Skeletal muscle tissue (tissue), 4 donors: Measurements from ENCODE around the gene EIF5. TPM values are rescaled to one million over a fixed set of nuclear protein-coding genes. Genes with fewer than 3 reads are reported as not detected.
A peak's percentile ranks its signal among the peaks of the same experiment; 100 is the strongest.

Experiments used
- H3K27ac ChIP-seq: one replicate; pipeline ENCODE4 v1.7.0; 2013; ENCODE audit warnings: mild to moderate bottlenecking, low read depth, low read length, inconsistent platforms
- H3K27me3 ChIP-seq, 3 donors: one replicate each; pipeline ENCODE4 v1.7.0; 2013; ENCODE audit warnings: low read length in 3 of 3; ENCODE audit not compliant: control insufficient read depth in 3 of 3, insufficient read depth in 3 of 3
- H3K36me3 ChIP-seq, 3 donors: one replicate each; pipeline ENCODE4 v1.7.0; 2013; ENCODE audit warnings: low read length in 3 of 3; ENCODE audit not compliant: control insufficient read depth in 3 of 3, insufficient read depth in 3 of 3
- H3K4me1 ChIP-seq, 3 donors: one replicate each; pipeline ENCODE4 v1.7.0; 2013; ENCODE audit warnings: low read length in 3 of 3, mild to moderate bottlenecking in 3 of 3; ENCODE audit not compliant: control insufficient read depth in 3 of 3, insufficient read depth in 3 of 3
- H3K4me3 ChIP-seq, 3 donors: one replicate each; pipeline ENCODE4 v1.7.0; 2013; ENCODE audit warnings: low read length in 3 of 3
- H3K9ac ChIP-seq, 3 donors: one replicate each; pipeline ENCODE4 v1.7.0; 2013; ENCODE audit warnings: low read length in 3 of 3, mild to moderate bottlenecking in 3 of 3, moderate library complexity in 2 of 3, low read depth in 1 of 3
- H3K9me3 ChIP-seq, 3 donors: one replicate each; pipeline ENCODE4 v1.7.0; 2013; ENCODE audit warnings: low read length in 3 of 3; ENCODE audit not compliant: control insufficient read depth in 3 of 3
- total RNA-seq: library from RNA; depleted of rRNA; stranded (reverse); fragments of >200 nt; gene quantifications from one replicate; pipeline ENCODE4 v1.2.3, GENCODE V29; 2014
- donor health status: Osteomylitis.

The EIF5 gene
- total RNA-seq, 1 donor from 2014 or later: 84.5 TPM

DNA sequence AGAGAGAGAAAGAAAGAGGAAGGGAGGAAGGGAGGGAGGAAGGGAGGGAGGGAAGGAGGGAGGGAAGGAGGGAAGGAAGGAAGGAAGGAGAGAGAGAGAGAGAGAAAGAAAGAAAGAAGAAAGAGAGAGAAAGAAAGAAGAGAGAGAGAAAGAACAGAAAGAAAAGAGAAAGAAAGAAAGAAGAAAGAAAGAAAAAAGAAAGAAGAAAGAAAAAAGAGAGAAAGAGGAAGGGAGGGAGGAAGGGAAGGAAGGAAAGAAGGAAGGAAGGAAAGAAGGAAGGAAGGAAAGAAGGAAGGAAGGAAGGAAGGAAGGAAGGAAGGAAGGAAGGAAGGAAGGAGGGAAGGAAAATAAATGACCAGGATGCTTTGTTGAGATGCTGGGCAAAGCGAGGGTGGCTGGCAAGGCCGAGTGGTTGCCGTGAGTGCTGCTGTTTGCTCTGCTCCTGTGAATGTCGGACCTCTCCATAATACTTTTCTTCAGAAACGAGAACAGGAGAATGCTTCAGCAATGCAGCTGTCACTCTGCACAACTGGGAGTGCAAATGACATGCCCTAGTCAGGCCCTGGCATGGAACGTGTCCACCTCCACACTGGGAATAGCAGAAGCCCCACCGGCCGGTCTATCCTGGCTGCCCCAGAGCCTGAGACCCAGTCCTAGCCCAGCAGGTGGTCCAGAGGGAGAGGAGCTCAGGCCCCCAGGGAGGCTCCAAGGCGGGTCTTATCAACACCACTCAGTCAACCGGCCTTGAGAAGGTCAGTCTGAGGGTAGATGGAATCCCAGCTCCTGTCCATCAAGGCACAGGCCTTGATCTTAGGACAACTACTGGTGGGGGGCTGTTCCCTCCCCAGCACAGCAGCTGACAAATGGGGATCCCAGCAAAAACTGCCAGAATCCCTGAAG is 25.1 kb upstream of the EIF5 start:
- H3K4me3 ChIP-seq: no peak overlapping the region
- H3K9ac ChIP-seq: no peak overlapping the region
- H3K27ac ChIP-seq: no peak overlapping the region
- H3K4me1 ChIP-seq: no peaks in the 10 kb centered on the region
- H3K27me3 ChIP-seq: peaks cover 0 to 5% (median 4%) of the 10 kb centered on the region in 3 donors
- H3K36me3 ChIP-seq: no peaks in the 10 kb centered on the region
- peaks cover 0 to 3% (median 0%) of the 10 kb centered on the region in 3 donors for H3K9me3 ChIP-seq

DNA sequence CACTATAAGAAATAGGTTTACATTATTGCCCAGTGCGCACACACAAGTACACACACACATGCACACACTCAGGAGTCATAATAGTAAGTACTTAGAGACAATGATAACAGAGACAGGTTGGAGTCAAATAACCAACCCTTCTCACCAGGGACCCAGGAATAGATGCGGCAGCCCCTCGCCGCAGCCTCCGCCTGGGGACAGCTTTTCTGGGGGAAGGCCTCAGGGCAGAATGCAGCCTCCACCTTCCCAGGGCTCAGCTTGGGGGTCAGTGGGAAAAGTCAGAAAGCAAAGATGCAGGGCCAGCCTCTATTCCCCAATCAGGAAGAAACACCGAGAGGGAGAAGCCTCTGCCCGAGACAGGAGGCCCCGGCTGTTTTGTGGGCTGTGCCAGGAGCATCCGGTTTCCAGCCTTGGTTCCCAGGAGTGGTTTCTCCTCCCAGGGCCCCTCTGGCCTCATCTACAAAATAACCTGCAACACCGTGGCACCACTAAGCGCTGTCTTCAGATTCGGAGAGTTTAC is 23.4 kb upstream of the EIF5 start:
- Histone ChIP-seq H3K4me3 (no peak overlapping the region), H3K9me3 (peaks cover 0 to 3% (median 0%) of the 10 kb centered on the region in 3 donors), H3K27me3 (peaks cover 0 to 5% (median 2%) of the 10 kb centered on the region in 3 donors), H3K27ac (no peak overlapping the region), H3K9ac (no peak overlapping the region), H3K36me3 (no peaks in the 10 kb centered on the region), H3K4me1 (peaks cover 0 to 6% (median 6%) of the 10 kb centered on the region in 3 donors)

DNA sequence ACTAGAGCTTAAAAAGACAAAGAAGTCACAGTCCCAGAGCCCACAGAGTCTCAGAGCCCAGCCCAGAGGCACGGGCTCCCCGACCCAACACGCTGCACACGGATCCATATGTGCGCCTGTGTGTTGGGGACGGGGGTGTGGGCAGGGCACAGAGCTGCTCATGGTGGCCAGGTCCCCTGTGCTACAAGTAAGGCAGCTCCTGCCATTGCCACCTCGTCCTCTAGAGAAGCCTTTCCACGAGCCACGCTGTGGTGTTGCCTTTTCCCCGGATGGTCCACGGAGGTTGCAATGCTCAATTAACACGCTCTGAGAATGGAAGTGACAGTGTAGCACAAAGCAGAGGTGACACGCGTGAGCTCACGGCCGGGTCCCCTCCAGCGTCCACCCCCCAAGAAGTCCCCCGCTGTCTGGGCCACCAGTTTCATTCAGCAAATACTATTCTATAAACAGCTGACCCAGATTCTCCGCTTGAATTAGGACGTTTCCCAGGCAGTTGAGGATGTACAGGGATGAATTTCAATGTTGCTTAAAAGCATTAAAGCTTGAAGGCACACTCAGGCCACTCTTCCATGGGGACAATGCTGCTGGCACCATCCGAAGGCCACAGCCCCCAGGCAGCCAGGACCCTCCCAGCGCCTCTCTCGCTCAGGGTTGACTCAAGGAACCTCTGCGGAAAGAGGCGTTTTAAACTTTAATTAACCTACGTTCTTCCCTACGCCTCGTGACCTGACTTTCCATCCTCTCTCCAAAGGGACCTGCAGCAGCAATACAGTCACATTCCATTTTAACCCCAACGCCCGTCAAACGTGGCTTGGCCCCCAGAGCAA is 22.7 kb upstream of the EIF5 start:
- H3K27ac ChIP-seq: no peak overlapping the region
- H3K4me3 ChIP-seq: no peak overlapping the region
- H3K36me3 ChIP-seq: no peaks in the 10 kb centered on the region
- no peaks in the 10 kb centered on the region for H3K9me3 ChIP-seq
- peaks cover 0 to 5% (median 0%) of the 10 kb centered on the region in 3 donors for H3K27me3 ChIP-seq
- H3K4me1 ChIP-seq: peaks cover 0 to 13% (median 12%) of the 10 kb centered on the region in 3 donors
- H3K9ac ChIP-seq: no peak overlapping the region

DNA sequence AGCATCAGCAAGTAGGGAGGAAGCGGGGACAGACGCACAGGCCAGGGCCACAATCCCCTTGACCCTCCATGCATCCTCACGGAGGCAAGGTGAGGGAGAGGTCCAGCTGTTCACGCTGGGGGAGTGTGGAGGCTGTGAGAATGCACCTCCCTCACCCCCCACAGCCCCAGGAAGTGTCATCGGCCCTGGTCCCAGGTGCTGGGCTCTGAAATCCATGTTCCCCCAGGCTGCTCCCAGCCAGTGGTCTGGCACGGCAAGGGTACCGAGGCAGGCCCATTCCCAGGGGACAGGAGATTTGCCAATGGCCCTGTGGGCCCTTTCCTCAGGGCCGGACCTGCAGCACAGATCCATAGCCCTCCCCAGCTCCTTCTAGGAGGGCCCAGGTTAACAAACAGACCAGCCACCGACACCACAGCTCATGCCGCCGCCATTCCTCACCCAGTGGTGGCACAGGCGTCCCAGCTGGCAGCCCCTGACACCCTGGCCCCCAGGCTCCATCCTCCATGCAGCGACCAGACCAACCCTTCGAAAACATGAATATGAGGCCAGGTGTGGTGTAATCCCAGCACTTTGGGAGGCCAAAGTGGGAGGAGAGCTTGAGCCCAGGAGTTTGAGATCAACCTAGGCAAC is 21.9 kb upstream of the EIF5 start:
- H3K9me3 ChIP-seq: no peaks in the 10 kb centered on the region
- H3K4me1 ChIP-seq: peaks cover 0 to 13% (median 12%) of the 10 kb centered on the region in 3 donors
- H3K9ac ChIP-seq: no peak overlapping the region
- no peak overlapping the region for H3K27ac ChIP-seq
- no peaks in the 10 kb centered on the region for H3K36me3 ChIP-seq
- H3K27me3 ChIP-seq: peaks cover 0 to 5% (median 0%) of the 10 kb centered on the region in 3 donors
- H3K4me3 ChIP-seq: no peak overlapping the region

DNA sequence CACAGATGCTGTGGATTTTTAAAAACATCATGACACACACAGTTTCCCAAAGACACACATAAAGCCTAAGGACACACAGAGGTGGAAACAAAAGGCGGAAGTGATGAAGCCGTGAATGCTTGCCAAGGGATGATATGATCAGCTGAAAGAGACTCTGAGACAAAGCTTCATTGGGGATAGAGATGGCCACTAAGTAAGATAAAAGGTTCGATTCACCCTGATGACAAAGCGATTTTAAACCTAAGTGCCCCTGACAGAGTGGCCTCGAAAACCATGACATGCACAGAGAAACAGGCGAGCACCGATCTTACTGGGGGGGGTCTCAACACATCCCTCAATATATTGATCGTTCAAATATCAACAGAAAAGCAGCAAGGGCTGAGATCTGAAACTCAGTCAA is 20.3 kb upstream of the EIF5 start:
- no peak overlapping the region for H3K27ac ChIP-seq
- H3K9me3 ChIP-seq: no peaks in the 10 kb centered on the region
- H3K4me1 ChIP-seq: peaks cover 0 to 13% (median 12%) of the 10 kb centered on the region in 3 donors
- H3K36me3 ChIP-seq: no peaks in the 10 kb centered on the region
- no peak overlapping the region for H3K4me3 ChIP-seq
- H3K27me3 ChIP-seq: peaks cover 0 to 5% (median 0%) of the 10 kb centered on the region in 3 donors
- H3K9ac ChIP-seq: no peak overlapping the region

DNA sequence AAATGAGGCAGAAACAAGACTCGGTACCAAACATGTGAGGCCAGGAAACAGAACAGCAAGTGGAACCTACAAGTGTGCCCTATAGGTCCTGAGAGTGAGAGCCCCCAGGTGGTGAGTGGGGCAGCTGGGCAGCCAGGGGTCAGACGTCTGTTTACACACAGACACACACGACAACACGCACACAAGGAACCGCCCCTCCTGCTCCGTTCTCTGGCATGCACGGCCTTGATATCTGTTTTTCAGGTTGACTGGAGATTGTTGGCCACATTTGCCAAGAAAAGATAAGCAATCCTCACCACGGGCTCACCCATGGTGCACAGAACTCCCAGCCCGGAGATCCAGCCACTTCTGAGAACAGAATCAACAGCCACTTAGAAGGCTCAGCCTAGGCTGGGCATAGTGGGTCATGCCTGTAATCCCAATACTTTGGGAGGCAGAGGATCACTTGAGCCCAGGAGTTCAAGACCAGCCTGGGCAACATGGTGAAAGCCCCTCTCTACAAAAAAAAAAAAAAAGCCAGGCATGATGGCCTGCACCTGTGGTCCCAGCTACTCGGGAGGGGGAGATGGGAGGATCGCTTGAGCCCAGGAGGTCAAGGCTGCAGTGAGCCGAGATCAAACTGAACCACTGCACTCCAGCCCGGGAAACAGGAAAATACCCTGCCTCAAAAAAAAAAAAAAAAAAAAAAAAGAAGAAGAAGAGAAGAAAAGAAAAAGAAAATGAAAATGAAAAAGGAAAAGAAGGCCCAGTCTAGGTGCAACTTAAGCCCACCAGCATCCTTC is 19.4 kb upstream of the EIF5 start:
- Histone ChIP-seq H3K9ac (no peak overlapping the region), H3K36me3 (no peaks in the 10 kb centered on the region), H3K27me3 (peaks cover 0 to 7% (median 0%) of the 10 kb centered on the region in 3 donors), H3K4me3 (no peak overlapping the region), H3K9me3 (no peaks in the 10 kb centered on the region), H3K4me1 (peaks cover 0 to 13% (median 12%) of the 10 kb centered on the region in 3 donors), H3K27ac (peak overlapping the region; percentile 58)

- no peaks in the 10 kb centered on the region for H3K9me3 ChIP-seq
- peaks cover 0 to 13% (median 12%) of the 10 kb centered on the region in 3 donors for H3K4me1 ChIP-seq
- H3K27ac ChIP-seq: peak overlapping the region; percentile 58
- peak overlapping the region; percentile 32 to 71 (median 66) for H3K9ac ChIP-seq
- no peaks in the 10 kb centered on the region for H3K36me3 ChIP-seq
- peak overlapping the region in 2 of 3 donors; percentile 57 to 61 for H3K4me3 ChIP-seq
- peaks cover 0 to 7% (median 0%) of the 10 kb centered on the region in 3 donors for H3K27me3 ChIP-seq
Observed at GRCh38 chr14:103315351-103315911, 18.6 kb upstream of the EIF5 start.

GRCh38 chr14:103315941-103316340 is 18.1 kb upstream of the EIF5 start:
- peak overlapping the region in 1 of 3 donors; percentile 71 for H3K9ac ChIP-seq
- no peaks in the 10 kb centered on the region for H3K36me3 ChIP-seq
- H3K27me3 ChIP-seq: peaks cover 0 to 7% (median 0%) of the 10 kb centered on the region in 3 donors
- H3K27ac ChIP-seq: peak overlapping the region; percentile 58
- peaks cover 0 to 13% (median 12%) of the 10 kb centered on the region in 3 donors for H3K4me1 ChIP-seq
- peak overlapping the region in 1 of 3 donors; percentile 57 for H3K4me3 ChIP-seq
- no peaks in the 10 kb centered on the region for H3K9me3 ChIP-seq
